ENCODE measurements around the gene CWC27.
"Not testable (repeated sequence)": the region's sequence is repeated elsewhere in the genome, so short reads cannot be mapped to it uniquely, and the experiment has no call there.

The CWC27 gene

GRCh38 chr5:64929833-64930232 lies 161.1 kb downstream of the CWC27 start:
- Histone ChIP-seq H3K4me2 (ENCODE audit: low read depth, low read length, poor library complexity, severe bottlenecking) (no peak overlapping the region), H3K9me2 (replicated peaks; ENCODE audit: low read depth, low read length) (no peaks in the 10 kb centered on the region), H4K20me1 (ENCODE audit: insufficient read depth, low read length, poor library complexity, severe bottlenecking) (no peaks in the 10 kb centered on the region), H3K79me2 (ENCODE audit: insufficient read depth, low read length) (no peaks in the 10 kb centered on the region), H3K4me1 (ENCODE audit: insufficient read depth, low read length, poor library complexity, severe bottlenecking) (peaks cover 26% of the 10 kb centered on the region), H3K9me3 (ENCODE audit: insufficient read depth, low read depth, low read length) (no peaks in the 10 kb centered on the region), H3K36me3 (ENCODE audit: insufficient read depth, low read length) (0 out of 2 replicates have a peak, but pooled peaks cover 4% of the 10 kb centered on the region), H2AFZ (ENCODE audit: low read length) (no peak overlapping the region), H3K27me3 (ENCODE audit: insufficient read depth, low read length, poor library complexity, severe bottlenecking) (no peaks in the 10 kb centered on the region), H3K4me3 (ENCODE audit: low read length, poor library complexity, severe bottlenecking) (no peak overlapping the region), H3K9ac (ENCODE audit: low read depth, low read length, poor library complexity, severe bottlenecking) (no peak overlapping the region), H3F3A (ENCODE audit: low read depth) (0 out of 2 replicates have a peak, but pooled peaks cover 6% of the 10 kb centered on the region)
- no peak for TF ChIP-seq CTCF (conservative IDR thresholded peaks at IDR 0.05; ENCODE audit: low read length)
- no peak for TF ChIP-seq EZH2phosphoT487 (IDR thresholded peaks at IDR 0.05; ENCODE audit: borderline replicate concordance)

- no peaks in the 10 kb centered on the region for H4K20me1 ChIP-seq (ENCODE audit: insufficient read depth, low read length, poor library complexity, severe bottlenecking)
- 0 out of 2 replicates have a peak, but pooled peaks cover 4% of the 10 kb centered on the region for H3K36me3 ChIP-seq (ENCODE audit: insufficient read depth, low read length)
- H2AFZ ChIP-seq (ENCODE audit: low read length) = no peak overlapping the region
- no peak overlapping the region for H3K4me3 ChIP-seq (ENCODE audit: low read length, poor library complexity, severe bottlenecking)
- no peaks in the 10 kb centered on the region for H3K79me2 ChIP-seq (ENCODE audit: insufficient read depth, low read length)
- TF ChIP-seq CTCF (conservative IDR thresholded peaks at IDR 0.05; ENCODE audit: low read length) = no peak
- TF ChIP-seq EZH2phosphoT487 (IDR thresholded peaks at IDR 0.05; ENCODE audit: borderline replicate concordance) = no peak
- no peak overlapping the region for H3K4me2 ChIP-seq (ENCODE audit: low read depth, low read length, poor library complexity, severe bottlenecking)
- no peak overlapping the region for H3K9ac ChIP-seq (ENCODE audit: low read depth, low read length, poor library complexity, severe bottlenecking)
- peaks cover 26% of the 10 kb centered on the region for H3K4me1 ChIP-seq (ENCODE audit: insufficient read depth, low read length, poor library complexity, severe bottlenecking)
- no peaks in the 10 kb centered on the region for H3K27me3 ChIP-seq (ENCODE audit: insufficient read depth, low read length, poor library complexity, severe bottlenecking)
- 0 out of 2 replicates have a peak, but pooled peaks cover 6% of the 10 kb centered on the region for H3F3A ChIP-seq (ENCODE audit: low read depth)
- H3K9me2 ChIP-seq (replicated peaks; ENCODE audit: low read depth, low read length) = no peaks in the 10 kb centered on the region
- H3K9me3 ChIP-seq (ENCODE audit: insufficient read depth, low read depth, low read length) = no peaks in the 10 kb centered on the region
Observed at GRCh38 chr5:64930672-64931318, 162.1 kb downstream of the CWC27 start.

- not testable (repeated sequence) for H3K4me1 ChIP-seq (ENCODE audit: insufficient read depth, low read length, poor library complexity, severe bottlenecking); H2AFZ ChIP-seq (ENCODE audit: low read length); H3K4me2 ChIP-seq (ENCODE audit: low read depth, low read length, poor library complexity, severe bottlenecking); H3K27me3 ChIP-seq (ENCODE audit: insufficient read depth, low read length, poor library complexity, severe bottlenecking); H3K79me2 ChIP-seq (ENCODE audit: insufficient read depth, low read length); H3K9me3 ChIP-seq (ENCODE audit: insufficient read depth, low read depth, low read length); H3K9ac ChIP-seq (ENCODE audit: low read depth, low read length, poor library complexity, severe bottlenecking); H3K4me3 ChIP-seq (ENCODE audit: low read length, poor library complexity, severe bottlenecking); H3K9me2 ChIP-seq (replicated peaks; ENCODE audit: low read depth, low read length); H3K36me3 ChIP-seq (ENCODE audit: insufficient read depth, low read length); H3F3A ChIP-seq (ENCODE audit: low read depth); H4K20me1 ChIP-seq (ENCODE audit: insufficient read depth, low read length, poor library complexity, severe bottlenecking)
Observed at GRCh38 chr5:64939422-64939771, 170.7 kb downstream of the CWC27 start.
